Chondrocyte (in vitro differentiated cells): Measurements from ENCODE around the gene CDC42SE2. TPM values are rescaled to one million over a fixed set of nuclear protein-coding genes. Genes with fewer than 3 reads are reported as not detected.
"Not testable (repeated sequence)": the region's sequence is repeated elsewhere in the genome, so short reads cannot be mapped to it uniquely, and the experiment has no call there.

Source experiments
- DNase-seq: peaks from one replicate; pipeline ENCODE4 v3.0.0; 2021; ENCODE audit warnings: mixed read lengths, low spot score
- H3K27ac Mint-ChIP-seq: one replicate; pipeline ENCODE4 v1.8.0; 2021; ENCODE audit warnings: mild to moderate bottlenecking, moderate library complexity, mixed read lengths; ENCODE audit not compliant: unreplicated experiment
- H3K27me3 Mint-ChIP-seq: 2 replicates; pipeline ENCODE4 v1.8.0; 2021; ENCODE audit warnings: low read depth, mixed read lengths
- H3K36me3 Mint-ChIP-seq: 2 replicates; pipeline ENCODE4 v1.8.0; 2021; ENCODE audit warnings: low read depth, mixed read lengths
- H3K4me1 Mint-ChIP-seq: 2 replicates; pipeline ENCODE4 v1.8.0; 2021; ENCODE audit warnings: low read depth, mild to moderate bottlenecking, mixed read lengths
- H3K4me3 Mint-ChIP-seq: one replicate; pipeline ENCODE4 v1.8.0; 2021; ENCODE audit warnings: mild to moderate bottlenecking, moderate library complexity, mixed read lengths; ENCODE audit not compliant: unreplicated experiment
- H3K9me3 Mint-ChIP-seq: 2 replicates; pipeline ENCODE4 v1.8.0; 2021; ENCODE audit warnings: low read depth, mixed read lengths
- total RNA-seq: library from RNA; stranded (reverse); gene quantifications from 3 replicates; pipeline ENCODE4 v1.2.1, GENCODE V29; 2021
- TF ChIP-seq, protein P1 (sequence below): fragments of 200-600 bp; sonication (generic); IDR thresholded peaks from 2 replicates; pipeline ENCODE4 v1.5.0; 2021; ENCODE audit warnings: antibody characterized with exemption, mild to moderate bottlenecking, moderate library complexity

Gene CDC42SE2
- total RNA-seq, 1 donor from 2014 or later, result 23.7 TPM

DNA sequence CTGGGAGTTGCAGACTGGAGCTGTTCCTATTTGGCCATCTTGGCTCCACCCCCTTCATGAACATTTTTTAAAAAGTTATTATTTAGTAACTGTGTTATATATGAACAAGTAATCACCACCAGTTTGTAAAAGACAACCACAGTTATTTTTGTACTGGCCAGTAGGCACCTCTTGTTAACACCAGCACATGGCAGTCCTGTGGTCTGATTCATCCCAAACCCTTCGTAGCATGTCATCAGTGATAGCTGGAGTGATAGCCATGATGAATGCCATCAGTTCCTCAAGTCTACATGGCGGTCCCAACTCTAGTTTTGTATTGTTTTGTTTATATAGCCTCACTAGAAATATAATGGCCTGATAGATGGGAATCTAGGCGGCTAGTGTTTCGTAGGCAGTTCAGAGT is 74.2 kb downstream of the CDC42SE2 start:
- TF ChIP-seq, protein P1, sequence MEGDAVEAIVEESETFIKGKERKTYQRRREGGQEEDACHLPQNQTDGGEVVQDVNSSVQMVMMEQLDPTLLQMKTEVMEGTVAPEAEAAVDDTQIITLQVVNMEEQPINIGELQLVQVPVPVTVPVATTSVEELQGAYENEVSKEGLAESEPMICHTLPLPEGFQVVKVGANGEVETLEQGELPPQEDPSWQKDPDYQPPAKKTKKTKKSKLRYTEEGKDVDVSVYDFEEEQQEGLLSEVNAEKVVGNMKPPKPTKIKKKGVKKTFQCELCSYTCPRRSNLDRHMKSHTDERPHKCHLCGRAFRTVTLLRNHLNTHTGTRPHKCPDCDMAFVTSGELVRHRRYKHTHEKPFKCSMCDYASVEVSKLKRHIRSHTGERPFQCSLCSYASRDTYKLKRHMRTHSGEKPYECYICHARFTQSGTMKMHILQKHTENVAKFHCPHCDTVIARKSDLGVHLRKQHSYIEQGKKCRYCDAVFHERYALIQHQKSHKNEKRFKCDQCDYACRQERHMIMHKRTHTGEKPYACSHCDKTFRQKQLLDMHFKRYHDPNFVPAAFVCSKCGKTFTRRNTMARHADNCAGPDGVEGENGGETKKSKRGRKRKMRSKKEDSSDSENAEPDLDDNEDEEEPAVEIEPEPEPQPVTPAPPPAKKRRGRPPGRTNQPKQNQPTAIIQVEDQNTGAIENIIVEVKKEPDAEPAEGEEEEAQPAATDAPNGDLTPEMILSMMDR, result no peak
- Mint-ChIP-seq H3K27ac (no peak overlapping the region), H3K4me3 (no peak overlapping the region), H3K36me3 (peaks cover 8% of the 10 kb centered on the region), H3K27me3 (no peaks in the 10 kb centered on the region), H3K9me3 (peaks cover 14% of the 10 kb centered on the region), H3K4me1 (peaks cover 3% of the 10 kb centered on the region)
- no peak for DNase-seq

DNA sequence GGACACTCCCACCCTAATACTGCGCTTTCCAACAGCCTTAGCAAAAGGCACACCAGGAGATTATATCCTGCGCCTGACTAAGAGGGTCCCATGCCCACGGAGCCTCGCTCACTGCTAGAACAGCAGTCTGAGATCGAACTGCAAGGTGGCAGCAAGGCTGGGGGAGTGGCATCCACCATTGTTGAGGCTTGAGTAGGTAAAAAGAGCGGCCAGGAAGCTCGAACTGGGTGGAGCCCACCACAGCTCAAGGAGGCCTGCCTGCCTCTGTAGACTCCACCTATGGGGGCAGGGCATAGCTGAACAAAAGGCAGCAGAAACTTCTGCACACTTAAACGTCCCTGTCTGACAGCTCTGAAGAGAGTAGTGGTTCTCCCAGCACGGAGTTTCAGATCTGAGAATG is 80.4 kb downstream of the CDC42SE2 start:
- not testable (repeated sequence) for H3K4me3 Mint-ChIP-seq, H3K27me3 Mint-ChIP-seq, H3K27ac Mint-ChIP-seq, H3K4me1 Mint-ChIP-seq, DNase-seq
- H3K9me3 Mint-ChIP-seq, result peaks cover 26% of the 10 kb centered on the region
- peaks cover 14% of the 10 kb centered on the region for H3K36me3 Mint-ChIP-seq

GRCh38 chr5:131346204-131346603 is 82.4 kb downstream of the CDC42SE2 start:
- H3K4me1 Mint-ChIP-seq, H3K27me3 Mint-ChIP-seq, DNase-seq, H3K27ac Mint-ChIP-seq, H3K4me3 Mint-ChIP-seq: not testable (repeated sequence)
- Mint-ChIP-seq H3K36me3 (peaks cover 14% of the 10 kb centered on the region), H3K9me3 (peaks cover 26% of the 10 kb centered on the region)

DNA sequence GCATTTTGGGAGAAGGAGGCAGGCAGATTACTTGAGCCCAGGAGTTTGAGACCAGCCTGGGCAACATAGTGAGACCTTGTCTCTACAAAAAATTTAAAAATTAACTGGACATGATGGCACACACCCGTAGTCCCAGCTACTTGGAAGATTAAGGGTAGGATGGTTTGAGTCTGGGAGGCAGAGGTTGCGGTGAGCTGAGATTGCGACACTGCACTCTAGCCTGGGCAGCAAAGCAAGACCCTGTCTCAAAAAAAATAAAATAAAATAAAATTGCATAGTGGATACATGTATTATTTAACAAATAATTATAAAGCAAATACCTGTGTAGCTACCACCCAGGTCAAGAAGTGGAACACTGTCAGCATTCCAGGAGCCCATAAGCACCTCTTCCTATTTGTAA is 90.1 kb downstream of the CDC42SE2 start:
- Mint-ChIP-seq H3K36me3 (no peaks in the 10 kb centered on the region), H3K27me3 (no peaks in the 10 kb centered on the region), H3K9me3 (no peaks in the 10 kb centered on the region), H3K27ac (no peak overlapping the region), H3K4me1 (peaks cover 28% of the 10 kb centered on the region), H3K4me3 (no peak overlapping the region)
- no peak for DNase-seq
- TF ChIP-seq, protein P1, result no peak

DNA sequence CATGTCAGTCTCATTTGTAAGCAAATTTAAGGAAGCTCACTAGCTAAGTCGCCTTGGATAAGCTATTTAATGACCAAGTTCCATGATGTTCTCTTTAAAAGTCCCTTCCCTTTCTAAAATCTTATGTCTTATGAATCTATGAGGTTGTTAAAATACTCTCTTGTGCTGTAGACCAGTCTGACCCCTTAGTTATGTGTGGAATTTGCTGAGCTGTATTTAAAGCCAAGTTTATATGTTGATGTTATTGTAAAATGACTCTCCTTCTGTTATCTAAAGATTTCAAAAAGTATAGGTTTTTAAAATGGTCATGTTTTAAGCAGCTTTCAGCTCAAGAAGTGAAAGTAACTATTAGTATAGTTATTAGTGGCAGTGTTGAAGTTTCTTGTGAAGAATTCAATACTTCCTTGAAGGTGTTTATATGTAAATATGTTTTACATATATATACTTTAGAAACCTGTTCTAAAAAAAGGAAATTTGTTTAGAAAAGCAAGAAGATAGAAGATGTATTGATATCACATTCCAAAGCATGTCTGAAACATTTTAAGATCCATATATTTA is 92.2 kb downstream of the CDC42SE2 start:
- H3K9me3 Mint-ChIP-seq, result no peaks in the 10 kb centered on the region
- peak overlapping the region; percentile 26 for H3K4me3 Mint-ChIP-seq
- no peaks in the 10 kb centered on the region for H3K27me3 Mint-ChIP-seq
- TF ChIP-seq, protein P1, result no peak
- H3K27ac Mint-ChIP-seq, result peak overlapping the region; percentile 85
- peaks cover 4% of the 10 kb centered on the region for H3K36me3 Mint-ChIP-seq
- H3K4me1 Mint-ChIP-seq, result peaks cover 28% of the 10 kb centered on the region
- DNase-seq, result no peak

GRCh38 chr5:131356619-131357018 is 92.8 kb downstream of the CDC42SE2 start:
- TF ChIP-seq, protein P1, result no peak
- no peak overlapping the region for H3K4me3 Mint-ChIP-seq
- no peaks in the 10 kb centered on the region for H3K9me3 Mint-ChIP-seq
- H3K27me3 Mint-ChIP-seq, result no peaks in the 10 kb centered on the region
- DNase-seq, result no peak
- peaks cover 28% of the 10 kb centered on the region for H3K4me1 Mint-ChIP-seq
- no peak overlapping the region for H3K27ac Mint-ChIP-seq
- H3K36me3 Mint-ChIP-seq, result peaks cover 4% of the 10 kb centered on the region
